Measurements from ENCODE around the gene PSMD2. TPM values are rescaled to one million over a fixed set of nuclear protein-coding genes. Genes with fewer than 3 reads are reported as not detected.

PSMD2 gene
- polyA plus RNA-seq, 1 donor from 2014 or later = 319 TPM

DNA sequence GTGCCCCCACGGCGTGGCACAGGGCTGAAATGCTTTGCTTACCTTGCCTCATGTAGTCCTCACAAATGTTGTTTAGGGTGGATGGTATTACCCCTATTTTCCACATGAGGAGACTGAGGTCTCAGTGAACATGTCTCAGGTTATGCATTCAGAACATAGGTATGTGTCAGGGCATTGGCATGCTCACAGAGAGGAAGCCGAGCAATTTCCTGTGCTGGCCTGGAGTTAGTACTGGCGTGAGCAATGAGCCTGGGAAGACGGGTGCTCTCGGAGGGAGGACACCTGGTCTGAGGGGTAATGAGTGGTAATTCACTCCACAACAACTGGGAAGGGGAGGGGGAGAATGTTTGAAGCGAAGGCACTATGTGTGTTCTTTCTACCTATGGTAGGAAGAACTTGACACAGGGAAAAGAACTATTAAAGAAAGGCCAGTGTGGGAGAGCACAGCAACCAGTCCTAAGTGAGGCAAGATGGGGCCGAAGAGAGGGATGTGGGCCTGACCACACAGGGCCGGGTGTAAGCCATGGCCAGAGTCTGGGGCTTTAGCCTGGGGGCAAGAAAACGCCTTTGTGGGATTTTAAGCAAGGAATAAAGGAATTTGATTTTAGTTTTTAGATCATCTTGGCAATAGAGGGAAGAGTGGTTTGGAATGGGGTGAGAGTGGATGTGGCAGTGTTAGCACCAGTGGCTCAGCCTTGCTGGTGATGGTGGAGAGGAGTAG, 33.5 kb downstream of the PSMD2 start:
- Histone ChIP-seq H3K27me3 (ENCODE audit: insufficient read depth, low read depth, low read length) (no peaks in the 10 kb centered on the region), H3K4me2 (ENCODE audit: low read length) (no peak overlapping the region)

DNA sequence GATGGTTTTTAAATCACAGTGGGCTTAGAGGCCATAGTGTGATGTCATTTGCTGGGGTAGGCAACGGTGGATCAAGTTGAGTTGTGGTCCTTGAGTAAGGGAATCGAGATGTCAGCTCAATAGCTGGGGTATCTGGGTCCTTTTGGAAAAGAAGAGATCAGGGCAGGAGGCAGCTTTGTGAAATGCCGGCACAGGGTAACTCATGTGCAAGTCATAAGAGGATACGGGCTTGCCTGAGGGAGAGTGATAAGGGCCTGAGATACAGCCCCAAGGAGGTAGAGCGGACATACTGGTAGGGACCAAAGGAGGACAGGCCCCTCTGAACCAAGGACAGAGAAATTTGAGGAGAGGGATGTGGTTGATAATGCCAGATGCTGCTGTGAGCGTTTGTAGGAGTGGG, 34.1 kb downstream of the PSMD2 start:
- Histone ChIP-seq H3F3A (ENCODE audit: insufficient read depth, low read length, poor library complexity, severe bottlenecking) (peaks cover 10% of the 10 kb centered on the region), H2AFZ (ENCODE audit: low read depth, low read length) (no peak overlapping the region), H3K4me2 (ENCODE audit: low read length) (no peak overlapping the region), H4K20me1 (ENCODE audit: insufficient read depth) (no peaks in the 10 kb centered on the region), H3K79me2 (replicated peaks; ENCODE audit: insufficient read depth, low read length) (peaks cover 18% of the 10 kb centered on the region), H3K27ac (ENCODE audit: low read length) (no peak overlapping the region), H3K9me2 (ENCODE audit: insufficient read depth, low read length) (no peaks in the 10 kb centered on the region), H3K9me3 (ENCODE audit: low read length) (no peaks in the 10 kb centered on the region), H3K36me3 (ENCODE audit: insufficient read depth, low read length) (no peaks in the 10 kb centered on the region), H3K9ac (ENCODE audit: low read length) (no peak overlapping the region), H3K4me3 (ENCODE audit: low read length) (no peak overlapping the region), H3K27me3 (ENCODE audit: insufficient read depth, low read depth, low read length) (no peaks in the 10 kb centered on the region)
- TF ChIP-seq TAF1 (IDR thresholded peaks at IDR 0.05; ENCODE audit: low read depth) (no peak), SMC3 (conservative IDR thresholded peaks at IDR 0.05; ENCODE audit: poor library complexity) (no peak), MXI1 (conservative IDR thresholded peaks at IDR 0.05; ENCODE audit: poor library complexity, severe bottlenecking) (no peak), EZH2 (IDR thresholded peaks at IDR 0.05; ENCODE audit: borderline replicate concordance, insufficient read depth, low read length, poor library complexity, severe bottlenecking) (no peak), RAD21 (conservative IDR thresholded peaks at IDR 0.05) (no peak), POLR2AphosphoS5 (IDR thresholded peaks at IDR 0.05) (no peak), EP300 (conservative IDR thresholded peaks at IDR 0.05; ENCODE audit: poor library complexity, severe bottlenecking) (no peak)
- TF ChIP-seq, protein P1, sequence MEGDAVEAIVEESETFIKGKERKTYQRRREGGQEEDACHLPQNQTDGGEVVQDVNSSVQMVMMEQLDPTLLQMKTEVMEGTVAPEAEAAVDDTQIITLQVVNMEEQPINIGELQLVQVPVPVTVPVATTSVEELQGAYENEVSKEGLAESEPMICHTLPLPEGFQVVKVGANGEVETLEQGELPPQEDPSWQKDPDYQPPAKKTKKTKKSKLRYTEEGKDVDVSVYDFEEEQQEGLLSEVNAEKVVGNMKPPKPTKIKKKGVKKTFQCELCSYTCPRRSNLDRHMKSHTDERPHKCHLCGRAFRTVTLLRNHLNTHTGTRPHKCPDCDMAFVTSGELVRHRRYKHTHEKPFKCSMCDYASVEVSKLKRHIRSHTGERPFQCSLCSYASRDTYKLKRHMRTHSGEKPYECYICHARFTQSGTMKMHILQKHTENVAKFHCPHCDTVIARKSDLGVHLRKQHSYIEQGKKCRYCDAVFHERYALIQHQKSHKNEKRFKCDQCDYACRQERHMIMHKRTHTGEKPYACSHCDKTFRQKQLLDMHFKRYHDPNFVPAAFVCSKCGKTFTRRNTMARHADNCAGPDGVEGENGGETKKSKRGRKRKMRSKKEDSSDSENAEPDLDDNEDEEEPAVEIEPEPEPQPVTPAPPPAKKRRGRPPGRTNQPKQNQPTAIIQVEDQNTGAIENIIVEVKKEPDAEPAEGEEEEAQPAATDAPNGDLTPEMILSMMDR (IDR thresholded peaks at IDR 0.05; ENCODE audit: poor library complexity, severe bottlenecking) = no peak
- TF ChIP-seq, protein P2, sequence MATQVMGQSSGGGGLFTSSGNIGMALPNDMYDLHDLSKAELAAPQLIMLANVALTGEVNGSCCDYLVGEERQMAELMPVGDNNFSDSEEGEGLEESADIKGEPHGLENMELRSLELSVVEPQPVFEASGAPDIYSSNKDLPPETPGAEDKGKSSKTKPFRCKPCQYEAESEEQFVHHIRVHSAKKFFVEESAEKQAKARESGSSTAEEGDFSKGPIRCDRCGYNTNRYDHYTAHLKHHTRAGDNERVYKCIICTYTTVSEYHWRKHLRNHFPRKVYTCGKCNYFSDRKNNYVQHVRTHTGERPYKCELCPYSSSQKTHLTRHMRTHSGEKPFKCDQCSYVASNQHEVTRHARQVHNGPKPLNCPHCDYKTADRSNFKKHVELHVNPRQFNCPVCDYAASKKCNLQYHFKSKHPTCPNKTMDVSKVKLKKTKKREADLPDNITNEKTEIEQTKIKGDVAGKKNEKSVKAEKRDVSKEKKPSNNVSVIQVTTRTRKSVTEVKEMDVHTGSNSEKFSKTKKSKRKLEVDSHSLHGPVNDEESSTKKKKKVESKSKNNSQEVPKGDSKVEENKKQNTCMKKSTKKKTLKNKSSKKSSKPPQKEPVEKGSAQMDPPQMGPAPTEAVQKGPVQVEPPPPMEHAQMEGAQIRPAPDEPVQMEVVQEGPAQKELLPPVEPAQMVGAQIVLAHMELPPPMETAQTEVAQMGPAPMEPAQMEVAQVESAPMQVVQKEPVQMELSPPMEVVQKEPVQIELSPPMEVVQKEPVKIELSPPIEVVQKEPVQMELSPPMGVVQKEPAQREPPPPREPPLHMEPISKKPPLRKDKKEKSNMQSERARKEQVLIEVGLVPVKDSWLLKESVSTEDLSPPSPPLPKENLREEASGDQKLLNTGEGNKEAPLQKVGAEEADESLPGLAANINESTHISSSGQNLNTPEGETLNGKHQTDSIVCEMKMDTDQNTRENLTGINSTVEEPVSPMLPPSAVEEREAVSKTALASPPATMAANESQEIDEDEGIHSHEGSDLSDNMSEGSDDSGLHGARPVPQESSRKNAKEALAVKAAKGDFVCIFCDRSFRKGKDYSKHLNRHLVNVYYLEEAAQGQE (IDR thresholded peaks at IDR 0.05; ENCODE audit: borderline replicate concordance) = no peak

More for the DNA sequence above, 33.5 kb downstream of the PSMD2 start:
- no peak for TF ChIP-seq POLR2AphosphoS5 (IDR thresholded peaks at IDR 0.05)
- no peak for TF ChIP-seq SMC3 (conservative IDR thresholded peaks at IDR 0.05; ENCODE audit: poor library complexity)
- TF ChIP-seq, protein P1 (IDR thresholded peaks at IDR 0.05; ENCODE audit: poor library complexity, severe bottlenecking) = no peak
- no peak for TF ChIP-seq EZH2 (IDR thresholded peaks at IDR 0.05; ENCODE audit: borderline replicate concordance, insufficient read depth, low read length, poor library complexity, severe bottlenecking)
- TF ChIP-seq MXI1 (conservative IDR thresholded peaks at IDR 0.05; ENCODE audit: poor library complexity, severe bottlenecking) = no peak
- no peak for TF ChIP-seq EP300 (conservative IDR thresholded peaks at IDR 0.05; ENCODE audit: poor library complexity, severe bottlenecking)
- TF ChIP-seq RAD21 (conservative IDR thresholded peaks at IDR 0.05) = no peak
- TF ChIP-seq TAF1 (IDR thresholded peaks at IDR 0.05; ENCODE audit: low read depth) = no peak
- no peak overlapping the region for H3K9ac ChIP-seq (ENCODE audit: low read length)
- H2AFZ ChIP-seq (ENCODE audit: low read depth, low read length) = no peak overlapping the region
- no peak overlapping the region for H3K27ac ChIP-seq (ENCODE audit: low read length)
- H4K20me1 ChIP-seq (ENCODE audit: insufficient read depth) = no peaks in the 10 kb centered on the region
- H3F3A ChIP-seq (ENCODE audit: insufficient read depth, low read length, poor library complexity, severe bottlenecking) = peaks cover 10% of the 10 kb centered on the region
- H3K9me3 ChIP-seq (ENCODE audit: low read length) = no peaks in the 10 kb centered on the region
- H3K36me3 ChIP-seq (ENCODE audit: insufficient read depth, low read length) = no peaks in the 10 kb centered on the region
- no peak overlapping the region for H3K4me3 ChIP-seq (ENCODE audit: low read length)
- no peaks in the 10 kb centered on the region for H3K9me2 ChIP-seq (ENCODE audit: insufficient read depth, low read length)
- peaks cover 11% of the 10 kb centered on the region for H3K79me2 ChIP-seq (replicated peaks; ENCODE audit: insufficient read depth, low read length)

Measured in neural cell (in vitro differentiated cells).